KBM-7 (cell line): Measurements from ENCODE around the gene RANBP3L.
"Not testable (repeated sequence)": the region's sequence is repeated elsewhere in the genome, so short reads cannot be mapped to it uniquely, and the experiment has no call there.

ENCODE experiments used
- DNase-seq: peaks from one replicate; pipeline ENCODE4 v3.0.0-alpha.2; 2015
- in situ Hi-C: fragments of 300-500 bp; cut with MboI; formaldehyde crosslinking; loops from 2 replicates; pipeline ENCODE4 v1.14.3; 2020; ENCODE audit warnings: low sequenced_read_pairs, low pct_unique_long_range_greater_than_20kb, mixed read lengths

Gene RANBP3L

DNA sequence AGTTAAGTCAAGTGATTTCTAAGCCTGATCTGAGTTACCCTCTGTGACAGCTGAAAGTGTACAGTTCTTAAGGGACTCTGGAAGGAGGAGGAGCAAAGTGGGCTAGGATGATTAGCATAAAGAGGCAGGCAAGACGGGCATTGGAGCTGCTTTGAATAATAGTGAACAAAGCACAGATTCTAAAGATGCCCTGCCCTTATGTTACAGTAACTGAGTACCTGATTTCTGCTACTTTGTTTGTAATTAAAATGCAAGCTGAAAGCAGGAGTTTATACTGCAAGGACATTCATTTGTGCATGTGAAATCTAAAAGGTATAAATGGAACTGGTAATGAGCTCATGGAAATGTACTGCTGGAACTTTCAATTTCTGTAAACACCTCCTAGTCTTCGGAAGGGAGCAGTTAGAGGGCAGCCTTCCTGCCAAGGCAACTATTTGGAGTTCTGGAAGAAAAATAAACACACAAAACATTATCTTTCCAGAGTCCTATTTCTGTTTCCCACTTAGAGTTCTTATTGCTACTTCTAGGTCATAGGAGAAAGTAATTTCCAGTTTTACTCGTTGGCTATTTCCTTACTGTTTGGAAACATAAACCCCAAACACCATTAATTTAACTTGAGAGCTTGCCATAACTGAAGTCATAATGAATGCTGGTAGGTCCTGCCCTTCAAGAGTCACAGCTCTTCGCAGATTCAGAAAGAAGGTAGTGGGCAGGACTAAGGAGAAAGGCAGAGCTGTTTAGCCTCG, at the start of gene RANBP3L:
Gene RANBP3L, minus strand, starts transcription at position 45 of the 746 bp plus-strand sequence. CDS start 486 bp downstream, outside the sequence.
- in situ Hi-C loops, result no loop called here
- no peak for DNase-seq

DNA sequence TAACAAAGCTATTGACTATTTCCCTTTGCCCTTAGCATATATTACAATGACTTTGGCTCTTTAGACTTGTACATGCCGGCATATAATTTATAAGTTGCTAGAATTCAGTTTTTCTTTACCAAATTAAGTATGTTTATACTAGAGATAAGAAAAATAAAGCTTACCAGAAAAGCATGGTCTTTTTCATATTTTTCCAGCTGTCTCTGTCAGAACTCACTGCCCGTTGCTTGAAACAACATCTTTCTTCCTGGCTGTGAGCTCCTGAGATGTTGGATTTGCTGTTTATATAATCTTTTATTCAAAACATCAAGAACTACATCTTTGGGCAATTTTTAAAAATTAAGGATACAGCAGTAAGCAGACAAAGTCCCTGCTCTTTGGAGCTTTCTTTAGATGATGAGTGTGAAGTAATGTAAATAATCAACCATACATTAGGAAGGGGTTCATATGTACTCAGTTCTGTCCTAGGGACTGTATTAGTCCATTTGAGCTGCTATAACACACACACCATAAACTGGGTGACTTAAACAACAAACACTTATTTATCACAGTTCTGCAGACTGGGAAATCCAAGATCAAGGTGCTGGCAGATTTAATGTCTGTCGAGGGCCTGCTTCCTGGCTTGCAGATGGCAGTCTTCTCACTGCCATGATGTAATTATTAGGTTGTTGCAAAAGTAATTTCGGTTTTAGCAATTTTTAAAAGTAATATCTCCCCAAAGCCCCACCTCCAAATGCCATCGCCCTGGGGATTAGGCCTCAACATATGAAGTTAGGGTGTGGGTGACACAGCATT, 45.4 kb upstream of the RANBP3L start:
- no peak for DNase-seq
- in situ Hi-C loops, result no loop called here

GRCh38 chr5:36344899-36345298, 43.2 kb upstream of the RANBP3L start:
- DNase-seq, result no peak
- in situ Hi-C loops, result no loop called here

GRCh38 chr5:36341720-36342119, 40.0 kb upstream of the RANBP3L start:
- DNase-seq, in situ Hi-C loops: not testable (repeated sequence)

GRCh38 chr5:36337597-36337996, 35.9 kb upstream of the RANBP3L start:
- in situ Hi-C loops, result no loop called here
- no peak for DNase-seq

- in situ Hi-C loops, result no loop called here
- no peak for DNase-seq
Observed at GRCh38 chr5:36334315-36334714, 32.6 kb upstream of the RANBP3L start.

GRCh38 chr5:36332720-36333119, 31.0 kb upstream of the RANBP3L start:
- in situ Hi-C loops, DNase-seq: not testable (repeated sequence)

GRCh38 chr5:36325196-36325595, 23.5 kb upstream of the RANBP3L start:
- no peak for DNase-seq
- in situ Hi-C loops, result no loop called here

- in situ Hi-C loops, result no loop called here
- DNase-seq, result no peak
Observed at GRCh38 chr5:36323926-36324781, 22.5 kb upstream of the RANBP3L start.

- in situ Hi-C loops, result no loop called here
Observed at GRCh38 chr5:36312953-36313672, 11.4 kb upstream of the RANBP3L start.

GRCh38 chr5:36311956-36312355, 10.3 kb upstream of the RANBP3L start:
- DNase-seq, result no peak
- in situ Hi-C loops, result no loop called here

More at GRCh38 chr5:36312953-36313672, 11.4 kb upstream of the RANBP3L start:
- DNase-seq, result no peak

GRCh38 chr5:36310138-36310537, 8.4 kb upstream of the RANBP3L start:
- in situ Hi-C loops, result no loop called here
- no peak for DNase-seq

DNA sequence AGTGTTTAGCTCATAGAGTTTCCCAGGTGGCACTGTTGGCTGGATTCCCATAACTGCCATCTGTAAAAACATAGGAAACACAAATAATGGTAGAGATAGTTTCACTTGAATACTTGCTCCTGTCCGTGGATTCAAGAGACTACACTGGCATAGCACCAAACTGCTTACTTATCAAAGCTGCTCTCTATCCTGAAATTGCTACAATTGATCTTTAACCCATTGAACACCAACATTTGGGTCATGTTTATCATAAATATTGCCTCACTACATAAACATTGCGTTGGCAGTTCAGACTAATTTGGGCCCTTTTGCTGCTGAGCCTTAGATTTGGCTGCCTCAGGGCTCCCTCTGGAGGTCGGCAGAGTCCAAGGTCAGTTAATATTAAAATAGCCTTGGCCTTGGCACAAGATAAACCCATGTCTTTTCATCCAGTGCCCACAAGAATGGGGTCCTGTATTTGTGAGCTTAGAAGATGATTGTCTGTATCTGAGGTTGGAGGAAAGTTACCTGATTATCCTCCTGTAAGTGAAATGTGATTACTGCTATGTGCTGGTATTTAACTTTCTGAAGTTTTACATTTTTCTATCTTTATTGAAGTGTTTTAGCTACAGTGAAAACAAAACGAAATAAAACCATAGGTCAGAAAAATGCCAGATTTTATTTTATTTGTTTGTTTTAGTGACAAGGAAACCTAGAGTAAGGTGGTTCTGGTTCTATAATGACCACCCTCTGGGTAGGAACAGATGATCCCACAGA, 4.0 kb upstream of the RANBP3L start:
- peak; percentile 50 for DNase-seq
- in situ Hi-C loops, result no loop called here

- no peak for DNase-seq
- in situ Hi-C loops, result no loop called here
Observed at GRCh38 chr5:36304095-36304805, 2.5 kb upstream of the RANBP3L start.

DNA sequence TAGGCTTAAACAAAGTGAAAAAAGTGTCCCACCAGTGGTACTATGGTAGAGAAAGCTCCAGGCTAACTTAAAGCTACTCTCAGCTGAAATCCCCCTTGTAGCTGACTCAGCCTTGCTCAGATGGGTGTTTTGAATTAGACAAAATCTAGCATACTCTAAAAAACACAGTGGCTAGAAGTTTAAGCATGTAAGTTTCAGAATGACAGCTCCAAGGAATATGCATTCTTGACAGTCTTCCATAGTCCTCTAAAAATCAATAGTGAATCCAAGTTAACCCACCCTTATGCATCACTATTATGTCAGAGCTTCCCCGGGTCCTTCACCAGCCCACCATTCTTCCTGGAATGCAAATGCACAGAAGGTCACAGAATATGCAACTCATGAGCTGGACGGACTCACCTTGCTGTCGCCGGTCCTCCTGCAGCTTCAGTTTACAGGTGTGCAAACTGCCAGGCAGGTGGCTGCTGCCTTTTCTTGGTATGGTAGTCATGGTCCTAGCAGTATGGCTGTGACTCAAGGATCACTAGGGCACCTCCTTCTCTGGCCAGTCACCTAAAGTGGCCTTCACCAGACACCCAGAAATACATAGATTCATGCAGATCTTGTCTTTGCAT, 668 bp downstream of the RANBP3L start:
- in situ Hi-C loops, result no loop called here
- no peak for DNase-seq

DNA sequence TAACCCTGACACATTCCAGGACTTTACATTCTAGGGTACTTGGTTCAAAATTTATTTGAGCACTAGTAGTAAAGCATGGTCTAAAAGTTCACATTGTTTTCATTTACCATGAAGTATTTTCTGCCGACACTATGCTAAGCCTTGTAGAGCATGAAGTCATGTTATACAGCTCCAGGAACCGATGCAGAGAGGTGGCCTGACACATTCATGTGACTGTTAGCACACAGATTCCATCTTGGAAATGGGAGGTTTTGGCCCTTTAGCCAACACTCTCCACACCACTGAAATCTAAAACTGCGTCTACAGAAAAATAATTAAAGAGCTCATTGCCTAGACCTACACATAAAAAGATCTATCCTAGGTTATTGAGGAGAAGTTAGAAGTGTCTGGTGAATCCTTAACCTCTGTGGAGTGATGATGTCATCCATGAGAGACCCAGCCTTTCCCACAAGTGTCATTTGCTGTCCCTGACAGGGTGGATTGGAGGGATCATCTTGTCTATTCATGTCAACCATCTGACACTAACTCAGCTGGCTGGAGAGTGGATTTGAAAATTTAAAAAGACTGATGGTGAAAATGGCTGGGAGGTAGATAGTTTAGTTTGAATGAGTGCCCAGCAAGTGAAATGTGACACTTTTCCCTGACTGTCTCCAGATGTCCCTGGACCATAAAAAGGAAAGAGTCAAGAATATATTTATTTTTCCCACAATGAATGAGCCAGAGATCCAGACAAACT, 1.3 kb downstream of the RANBP3L start:
- in situ Hi-C loops, result no loop called here
- no peak for DNase-seq

- in situ Hi-C loops, result no loop called here
Observed at GRCh38 chr5:36298552-36298951, 3.1 kb downstream of the RANBP3L start.

More at GRCh38 chr5:36298552-36298951, 3.1 kb downstream of the RANBP3L start:
- DNase-seq, result no peak
